Large intestine (tissue), 3 donors: ENCODE measurements around the gene ENPP1. TPM values are rescaled to one million over a fixed set of nuclear protein-coding genes. Genes with fewer than 3 reads are reported as not detected.
A peak's percentile ranks its signal among the peaks of the same experiment; 100 is the strongest.
"Not testable (repeated sequence)": the region's sequence is repeated elsewhere in the genome, so short reads cannot be mapped to it uniquely, and the experiment has no call there.

Experiments
- DNase-seq, 2 donors: peaks; one replicate each; pipeline versions ENCODE4 v3.0.0 to v3.0.0-alpha.2; 2013
- H3K27ac ChIP-seq: one replicate; pipeline ENCODE4 v1.5.1; 2013; ENCODE audit warnings: low read length
- H3K27me3 ChIP-seq: 2 replicates; pipeline ENCODE4 v1.6.1; 2013; ENCODE audit warnings: low read length; ENCODE audit not compliant: control insufficient read depth, insufficient read depth
- H3K36me3 ChIP-seq: 2 replicates; pipeline ENCODE4 v1.6.1; 2013; ENCODE audit warnings: low read length; ENCODE audit not compliant: control insufficient read depth, insufficient read depth
- H3K4me1 ChIP-seq: one replicate; pipeline ENCODE4 v1.6.1; 2013; ENCODE audit warnings: low read length; ENCODE audit not compliant: control insufficient read depth, insufficient read depth
- H3K4me3 ChIP-seq: one replicate; pipeline ENCODE4 v1.5.1; 2013; ENCODE audit warnings: low read length
- H3K9me3 ChIP-seq: one replicate; pipeline ENCODE4 v1.6.1; 2013; ENCODE audit warnings: mild to moderate bottlenecking, low read depth, low read length, moderate library complexity; ENCODE audit not compliant: control insufficient read depth
- WGBS: methylation state at CpG from one replicate; pipeline ENCODE4 v1.1.5; 2013; ENCODE audit warnings: low lambda C conversion rate; ENCODE audit not compliant: insufficient coverage; 5-methylcytosine and 5-hydroxymethylcytosine counted together
- polyA plus RNA-seq: library from polyadenylated mRNA; unstranded; fragments of 120-200 nt; gene quantifications from one replicate; pipeline ENCODE4 v1.2.1, GENCODE V29; 2013

ENPP1 gene
- polyA plus RNA-seq, 1 donor = 9.5 TPM

DNA sequence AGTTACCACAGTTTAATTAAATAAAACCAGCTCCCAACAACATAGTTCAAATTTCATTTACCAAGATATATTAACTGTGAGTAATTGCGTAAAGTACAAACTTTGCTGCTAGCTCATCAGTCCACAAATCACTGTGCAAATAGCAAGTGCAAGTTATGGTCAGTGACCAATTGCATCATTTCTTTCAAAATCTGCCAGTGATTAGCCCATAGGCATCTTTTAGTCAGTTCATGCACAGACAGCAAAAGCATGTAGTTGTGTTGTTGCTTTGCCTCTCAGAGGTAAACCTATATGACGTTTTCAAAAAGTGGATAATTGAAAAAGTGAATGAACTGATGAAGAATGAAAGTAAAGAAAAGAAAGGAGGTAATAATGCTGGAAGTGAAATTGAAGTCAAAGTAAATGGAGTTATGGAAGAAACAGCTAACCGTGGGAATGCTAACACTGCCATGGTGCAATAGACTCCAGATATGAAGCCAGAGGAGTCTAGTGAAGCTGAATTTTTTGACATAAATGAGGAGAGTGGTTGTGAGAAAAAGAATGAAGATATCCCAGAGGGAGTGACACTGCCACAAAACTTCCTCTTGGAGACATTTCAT is 36.5 kb downstream of the ENPP1 start:
- no peaks in the 10 kb centered on the region for H3K9me3 ChIP-seq
- DNase-seq = peak; percentile 31 to 65
- H3K4me1 ChIP-seq = no peaks in the 10 kb centered on the region
- peak overlapping the region; percentile 26 for H3K27ac ChIP-seq
- H3K4me3 ChIP-seq = no peak overlapping the region
- no peaks in the 10 kb centered on the region for H3K27me3 ChIP-seq
- no peaks in the 10 kb centered on the region for H3K36me3 ChIP-seq
- 100% methylated on average over 2 of the region's 3 CpGs for WGBS

DNA sequence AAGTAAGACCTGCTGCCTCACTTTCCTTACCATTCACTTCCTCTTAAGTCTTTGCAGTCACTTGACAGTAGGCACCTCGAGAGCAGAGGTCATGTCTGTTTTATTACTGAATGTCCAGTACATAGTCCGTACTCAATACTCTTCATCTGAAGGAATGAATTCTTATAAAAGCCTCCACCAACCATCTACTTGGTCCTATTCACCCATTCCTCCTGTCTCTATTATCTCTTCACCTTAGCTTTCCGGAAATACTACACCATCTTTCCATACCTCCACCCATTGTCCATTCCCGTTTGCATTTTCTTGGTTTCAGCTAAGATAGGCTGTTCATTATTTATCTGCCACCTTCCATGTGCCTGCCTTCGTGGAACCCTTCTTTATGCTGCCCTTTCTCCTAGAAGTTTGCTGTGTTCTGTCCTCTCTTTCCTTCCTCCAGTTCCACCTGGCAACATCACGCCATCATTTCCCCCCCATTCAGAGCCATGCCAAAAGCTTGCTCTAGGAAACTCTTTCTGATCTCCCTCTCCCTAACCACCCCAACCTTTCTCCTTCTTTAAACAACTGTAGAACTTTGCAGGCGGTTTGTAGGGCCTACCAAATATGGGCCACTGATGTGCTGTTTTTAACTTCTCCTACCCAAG is 38.3 kb downstream of the ENPP1 start:
- H3K36me3 ChIP-seq = no peaks in the 10 kb centered on the region
- no peak for DNase-seq
- H3K27me3 ChIP-seq = no peaks in the 10 kb centered on the region
- 95% methylated on average over 5 of the region's 7 CpGs for WGBS
- no peaks in the 10 kb centered on the region for H3K4me1 ChIP-seq
- no peak overlapping the region for H3K4me3 ChIP-seq
- no peaks in the 10 kb centered on the region for H3K9me3 ChIP-seq
- H3K27ac ChIP-seq = no peak overlapping the region

DNA sequence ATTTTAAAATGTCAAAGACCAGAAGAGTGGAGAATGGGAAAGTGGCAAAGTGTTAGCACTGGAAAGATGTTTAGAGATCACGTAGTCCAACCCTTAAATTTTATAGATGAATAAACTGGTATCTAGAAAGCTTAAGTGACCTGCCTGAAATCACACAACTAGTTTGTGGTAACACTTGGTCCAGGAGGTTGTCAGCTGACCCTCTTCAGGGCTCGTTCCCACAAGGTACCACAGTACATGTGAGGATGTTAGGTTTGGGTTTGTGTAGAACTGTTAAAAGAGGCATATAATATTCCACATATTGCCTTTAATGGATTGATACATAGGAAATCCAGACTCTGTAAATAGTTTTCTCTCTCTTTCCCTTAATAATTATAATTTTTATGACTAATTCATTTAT is 39.1 kb downstream of the ENPP1 start:
- no peak for DNase-seq
- Histone ChIP-seq H3K27ac (no peak overlapping the region), H3K36me3 (peaks cover 2% of the 10 kb centered on the region), H3K4me3 (no peak overlapping the region), H3K4me1 (no peaks in the 10 kb centered on the region), H3K27me3 (no peaks in the 10 kb centered on the region), H3K9me3 (no peaks in the 10 kb centered on the region)
- 100% methylated on average over 1 of the region's 2 CpGs for WGBS

DNA sequence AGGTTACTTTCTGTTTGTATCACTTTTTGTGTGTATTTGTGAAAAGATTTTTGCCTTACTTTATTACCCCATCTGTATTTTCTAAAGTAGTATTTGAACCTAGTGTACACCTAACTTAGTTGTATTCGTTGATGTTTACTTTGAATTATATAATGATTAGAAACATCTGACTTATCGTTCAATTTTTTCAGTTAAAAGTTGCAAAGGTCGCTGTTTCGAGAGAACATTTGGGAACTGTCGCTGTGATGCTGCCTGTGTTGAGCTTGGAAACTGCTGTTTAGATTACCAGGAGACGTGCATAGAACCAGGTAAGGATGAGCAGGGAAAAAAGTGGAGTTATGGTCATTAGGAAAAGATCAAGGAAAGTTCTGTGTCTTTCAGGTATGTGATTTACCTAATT is 42.0 kb downstream of the ENPP1 start:
- WGBS = 75% methylated on average over 1 of the region's 6 CpGs
- Histone ChIP-seq H3K27me3 (no peaks in the 10 kb centered on the region), H3K27ac (no peak overlapping the region), H3K4me3 (no peak overlapping the region), H3K4me1 (no peaks in the 10 kb centered on the region), H3K9me3 (no peaks in the 10 kb centered on the region), H3K36me3 (peaks cover 2% of the 10 kb centered on the region)
- DNase-seq = no peak

DNA sequence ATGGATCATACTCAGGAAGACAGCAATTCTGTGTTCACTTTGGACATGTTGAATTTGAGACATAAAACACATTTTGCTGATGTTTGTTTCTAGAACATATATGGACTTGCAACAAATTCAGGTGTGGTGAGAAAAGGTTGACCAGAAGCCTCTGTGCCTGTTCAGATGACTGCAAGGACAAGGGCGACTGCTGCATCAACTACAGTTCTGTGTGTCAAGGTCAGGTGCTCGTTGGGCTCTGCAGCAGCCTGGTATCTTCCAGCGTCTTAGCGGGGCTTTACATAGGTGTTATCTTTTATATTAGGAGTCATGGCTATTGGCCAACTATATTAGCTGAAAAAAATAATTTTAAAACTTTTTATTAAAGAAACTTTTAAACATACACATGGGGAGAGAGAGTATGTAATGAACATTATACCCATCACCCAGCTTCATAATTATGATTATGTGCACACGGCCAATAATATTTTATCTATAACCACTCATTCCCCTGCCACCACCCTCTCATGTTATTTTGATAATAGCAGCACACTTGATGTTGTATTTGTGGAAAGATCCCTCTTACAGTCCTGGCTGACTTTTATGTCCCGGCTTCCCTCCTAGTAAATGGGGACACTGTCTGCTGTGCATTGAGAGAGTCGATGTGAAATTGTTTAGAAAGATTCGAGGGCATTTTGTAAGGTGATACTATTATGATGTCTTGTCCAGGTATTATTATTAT is 43.4 kb downstream of the ENPP1 start:
- no peaks in the 10 kb centered on the region for H3K27me3 ChIP-seq
- no peak for DNase-seq
- WGBS = no CpG with 5 or more reads among the region's 8 CpGs
- H3K9me3 ChIP-seq = no peaks in the 10 kb centered on the region
- H3K4me3 ChIP-seq = no peak overlapping the region
- peaks cover 2% of the 10 kb centered on the region for H3K36me3 ChIP-seq
- H3K27ac ChIP-seq = no peak overlapping the region
- no peaks in the 10 kb centered on the region for H3K4me1 ChIP-seq

DNA sequence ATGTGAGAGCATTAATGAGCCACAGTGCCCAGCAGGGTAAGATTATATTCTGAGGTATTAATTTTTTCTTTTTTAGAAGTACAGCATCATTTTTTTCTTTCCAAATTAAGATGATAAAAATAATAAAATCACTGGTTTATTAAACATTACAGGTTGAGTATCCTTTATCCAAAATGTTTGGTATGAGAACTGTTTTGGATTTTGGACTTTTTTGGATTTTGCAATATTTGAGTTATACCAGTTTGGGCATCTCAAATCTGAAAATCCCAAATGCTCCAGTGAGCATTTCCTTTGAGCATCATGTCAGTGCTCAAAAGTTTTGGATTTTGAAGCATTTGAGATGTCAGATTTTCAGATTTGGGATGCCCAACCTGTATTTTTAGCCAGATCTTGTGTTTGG is 44.4 kb downstream of the ENPP1 start:
- H3K27me3 ChIP-seq = no peaks in the 10 kb centered on the region
- H3K4me1 ChIP-seq = no peaks in the 10 kb centered on the region
- H3K9me3 ChIP-seq = no peaks in the 10 kb centered on the region
- no peak overlapping the region for H3K4me3 ChIP-seq
- no peak overlapping the region for H3K27ac ChIP-seq
- H3K36me3 ChIP-seq = peaks cover 2% of the 10 kb centered on the region
- DNase-seq = no peak

DNA sequence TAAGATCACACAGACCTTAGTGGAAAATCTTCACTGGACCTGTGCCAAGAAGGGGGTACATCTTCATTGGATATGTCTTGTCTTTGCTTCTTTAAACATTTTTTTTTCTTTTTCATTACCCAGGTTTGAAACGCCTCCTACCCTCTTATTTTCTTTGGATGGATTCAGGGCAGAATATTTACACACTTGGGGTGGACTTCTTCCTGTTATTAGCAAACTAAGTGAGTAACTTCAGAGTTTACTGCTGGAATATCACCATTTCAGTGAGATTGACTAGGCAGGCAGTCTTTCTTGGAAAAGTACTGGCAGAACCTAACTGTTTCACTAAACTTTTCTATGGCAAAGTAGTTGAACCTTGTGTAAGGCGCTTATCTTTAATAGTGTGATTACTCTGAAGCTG is 47.0 kb downstream of the ENPP1 start:
- Histone ChIP-seq H3K9me3 (no peaks in the 10 kb centered on the region), H3K27me3 (no peaks in the 10 kb centered on the region), H3K36me3 (peaks cover 2% of the 10 kb centered on the region), H3K4me1 (no peaks in the 10 kb centered on the region), H3K27ac (no peak overlapping the region), H3K4me3 (no peak overlapping the region)
- no peak for DNase-seq
- 86% methylated on average over 2 of the region's 2 CpGs for WGBS

DNA sequence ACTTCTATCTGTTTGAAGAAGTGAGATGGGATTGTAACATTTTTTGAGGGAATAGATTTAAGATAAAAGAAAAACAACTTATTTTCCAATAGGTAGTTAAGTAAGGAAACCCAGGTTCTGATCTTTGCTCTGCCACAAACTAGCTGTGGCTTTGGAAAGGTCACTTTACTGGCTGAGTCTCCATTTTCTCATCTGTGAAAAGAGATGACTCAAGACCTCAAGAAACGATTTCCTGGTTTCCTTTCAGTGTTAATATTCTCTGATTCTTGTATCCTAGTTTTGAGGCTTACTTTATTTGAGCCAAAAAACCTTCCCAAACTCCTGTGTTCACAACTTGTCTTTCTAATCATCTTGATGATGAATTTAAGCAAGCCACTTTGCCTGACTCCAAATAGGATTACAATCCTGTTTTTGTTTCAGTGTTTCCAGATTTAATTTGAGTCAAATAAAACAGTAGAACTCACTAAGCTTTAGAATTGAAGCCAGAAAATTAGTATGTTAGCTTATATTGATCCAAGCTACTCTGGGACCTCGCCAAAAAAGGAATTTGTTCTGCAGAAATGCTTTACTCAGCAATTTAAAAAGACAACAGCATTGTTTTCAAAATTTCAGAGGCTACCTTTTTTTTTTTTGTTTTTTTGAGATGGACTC is 51.1 kb downstream of the ENPP1 start:
- no peak overlapping the region for H3K4me3 ChIP-seq
- 80% methylated on average over 1 of the region's 2 CpGs for WGBS
- H3K27ac ChIP-seq = no peak overlapping the region
- no peaks in the 10 kb centered on the region for H3K27me3 ChIP-seq
- no peaks in the 10 kb centered on the region for H3K9me3 ChIP-seq
- no peak for DNase-seq
- H3K4me1 ChIP-seq = no peaks in the 10 kb centered on the region
- no peaks in the 10 kb centered on the region for H3K36me3 ChIP-seq

DNA sequence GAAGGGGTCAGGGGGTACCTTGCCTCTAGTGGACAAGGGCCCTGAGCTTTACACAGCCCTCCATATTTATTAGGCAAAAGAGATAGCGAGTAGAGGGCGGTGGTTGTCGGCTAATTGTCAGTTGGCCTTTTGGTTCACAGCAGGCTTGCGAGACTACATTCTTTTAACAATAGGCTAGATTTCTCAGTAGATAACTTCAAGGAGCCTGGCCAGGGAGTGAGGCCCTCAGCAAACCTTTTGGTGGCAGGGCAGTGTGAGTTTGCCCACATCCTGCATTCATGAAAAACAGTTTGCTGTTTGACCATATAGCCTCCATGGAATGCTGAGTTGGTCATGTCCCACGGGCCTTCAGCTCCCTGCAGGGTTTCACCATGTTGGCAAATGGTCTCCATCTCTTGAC is 51.8 kb downstream of the ENPP1 start:
- not testable (repeated sequence) for H3K27me3 ChIP-seq, H3K36me3 ChIP-seq, H3K9me3 ChIP-seq, H3K4me1 ChIP-seq, DNase-seq, H3K27ac ChIP-seq, H3K4me3 ChIP-seq
- no CpG with 5 or more reads among the region's 5 CpGs for WGBS

DNA sequence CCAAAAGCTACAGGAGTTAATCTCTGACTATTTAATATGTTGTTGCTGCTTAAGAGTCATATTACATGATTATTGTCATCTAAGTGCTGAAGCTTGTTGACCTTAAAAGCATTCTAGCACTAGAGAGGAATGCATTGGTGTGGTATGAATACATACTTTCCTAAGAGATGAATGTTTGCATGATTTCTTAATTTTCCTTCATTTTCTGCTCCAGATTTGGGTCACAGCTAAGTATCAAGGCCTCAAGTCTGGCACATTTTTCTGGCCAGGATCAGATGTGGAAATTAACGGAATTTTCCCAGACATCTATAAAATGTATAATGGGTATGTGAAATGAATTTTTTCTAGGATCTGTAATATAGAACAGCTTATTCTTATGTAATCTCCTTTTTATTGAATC is 53.6 kb downstream of the ENPP1 start:
- DNase-seq = no peak
- H3K27ac ChIP-seq = no peak overlapping the region
- H3K36me3 ChIP-seq = no peaks in the 10 kb centered on the region
- H3K4me3 ChIP-seq = no peak overlapping the region
- H3K27me3 ChIP-seq = no peaks in the 10 kb centered on the region
- H3K9me3 ChIP-seq = no peaks in the 10 kb centered on the region
- H3K4me1 ChIP-seq = no peaks in the 10 kb centered on the region
- whole genome bisulfite sequencing = no CpG with 5 or more reads among the region's 1 CpG
